GM12875 (cell line): ENCODE data around the gene SPSB2.

Source experiments
- H3K4me3 ChIP-seq: one replicate; pipeline ENCODE4 v1.5.1; 2011; ENCODE audit warnings: low read depth, low read length, control low read depth
- TF ChIP-seq, protein P1 (sequence below): IDR thresholded peaks from 2 replicates; pipeline ENCODE4 v1.5.1; 2011; ENCODE audit warnings: low read depth, mild to moderate bottlenecking, control low read depth, inconsistent platforms, low read length, moderate library complexity, borderline replicate concordance; ENCODE audit not compliant: insufficient read depth

The SPSB2 gene

DNA sequence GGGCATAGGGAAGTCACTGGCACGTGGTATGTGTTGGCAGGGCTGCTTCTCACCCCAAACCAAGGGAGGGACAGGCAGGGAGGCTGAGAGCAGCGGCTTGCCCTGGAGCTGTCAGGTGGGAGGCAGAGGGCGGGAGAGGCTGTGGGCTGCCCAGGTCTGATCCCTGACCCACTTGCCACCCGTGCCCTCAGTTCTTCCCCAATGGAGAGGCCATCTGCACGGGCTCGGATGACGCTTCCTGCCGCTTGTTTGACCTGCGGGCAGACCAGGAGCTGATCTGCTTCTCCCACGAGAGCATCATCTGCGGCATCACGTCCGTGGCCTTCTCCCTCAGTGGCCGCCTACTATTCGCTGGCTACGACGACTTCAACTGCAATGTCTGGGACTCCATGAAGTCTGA lies 27.7 kb downstream of the SPSB2 start:
- TF ChIP-seq, protein P1, sequence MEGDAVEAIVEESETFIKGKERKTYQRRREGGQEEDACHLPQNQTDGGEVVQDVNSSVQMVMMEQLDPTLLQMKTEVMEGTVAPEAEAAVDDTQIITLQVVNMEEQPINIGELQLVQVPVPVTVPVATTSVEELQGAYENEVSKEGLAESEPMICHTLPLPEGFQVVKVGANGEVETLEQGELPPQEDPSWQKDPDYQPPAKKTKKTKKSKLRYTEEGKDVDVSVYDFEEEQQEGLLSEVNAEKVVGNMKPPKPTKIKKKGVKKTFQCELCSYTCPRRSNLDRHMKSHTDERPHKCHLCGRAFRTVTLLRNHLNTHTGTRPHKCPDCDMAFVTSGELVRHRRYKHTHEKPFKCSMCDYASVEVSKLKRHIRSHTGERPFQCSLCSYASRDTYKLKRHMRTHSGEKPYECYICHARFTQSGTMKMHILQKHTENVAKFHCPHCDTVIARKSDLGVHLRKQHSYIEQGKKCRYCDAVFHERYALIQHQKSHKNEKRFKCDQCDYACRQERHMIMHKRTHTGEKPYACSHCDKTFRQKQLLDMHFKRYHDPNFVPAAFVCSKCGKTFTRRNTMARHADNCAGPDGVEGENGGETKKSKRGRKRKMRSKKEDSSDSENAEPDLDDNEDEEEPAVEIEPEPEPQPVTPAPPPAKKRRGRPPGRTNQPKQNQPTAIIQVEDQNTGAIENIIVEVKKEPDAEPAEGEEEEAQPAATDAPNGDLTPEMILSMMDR: no peak
- H3K4me3 ChIP-seq: no peak overlapping the region

- TF ChIP-seq, protein P1: no peak
- no peak overlapping the region for H3K4me3 ChIP-seq
Observed at GRCh38 chr12:6843118-6843902, 29.8 kb downstream of the SPSB2 start.

DNA sequence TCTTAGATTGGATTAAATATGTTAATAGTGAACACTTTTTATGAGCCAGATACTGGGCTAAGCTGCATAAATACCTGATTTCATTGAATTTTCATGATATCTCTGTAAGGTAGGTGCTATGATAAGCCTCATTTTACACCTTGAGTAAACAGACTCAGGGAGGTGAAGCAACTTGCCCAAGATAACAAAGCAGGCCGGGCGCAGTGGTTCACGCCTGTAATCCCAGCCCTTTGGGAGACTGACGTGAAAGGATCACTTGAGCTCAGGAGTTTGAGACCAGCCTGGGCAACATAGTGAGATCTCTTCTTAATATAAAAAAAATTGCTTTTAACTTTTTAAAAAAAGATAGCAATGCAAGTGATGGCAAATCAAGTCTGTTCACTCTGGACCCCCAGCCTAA lies 31.0 kb downstream of the SPSB2 start:
- TF ChIP-seq, protein P1: no peak

DNA sequence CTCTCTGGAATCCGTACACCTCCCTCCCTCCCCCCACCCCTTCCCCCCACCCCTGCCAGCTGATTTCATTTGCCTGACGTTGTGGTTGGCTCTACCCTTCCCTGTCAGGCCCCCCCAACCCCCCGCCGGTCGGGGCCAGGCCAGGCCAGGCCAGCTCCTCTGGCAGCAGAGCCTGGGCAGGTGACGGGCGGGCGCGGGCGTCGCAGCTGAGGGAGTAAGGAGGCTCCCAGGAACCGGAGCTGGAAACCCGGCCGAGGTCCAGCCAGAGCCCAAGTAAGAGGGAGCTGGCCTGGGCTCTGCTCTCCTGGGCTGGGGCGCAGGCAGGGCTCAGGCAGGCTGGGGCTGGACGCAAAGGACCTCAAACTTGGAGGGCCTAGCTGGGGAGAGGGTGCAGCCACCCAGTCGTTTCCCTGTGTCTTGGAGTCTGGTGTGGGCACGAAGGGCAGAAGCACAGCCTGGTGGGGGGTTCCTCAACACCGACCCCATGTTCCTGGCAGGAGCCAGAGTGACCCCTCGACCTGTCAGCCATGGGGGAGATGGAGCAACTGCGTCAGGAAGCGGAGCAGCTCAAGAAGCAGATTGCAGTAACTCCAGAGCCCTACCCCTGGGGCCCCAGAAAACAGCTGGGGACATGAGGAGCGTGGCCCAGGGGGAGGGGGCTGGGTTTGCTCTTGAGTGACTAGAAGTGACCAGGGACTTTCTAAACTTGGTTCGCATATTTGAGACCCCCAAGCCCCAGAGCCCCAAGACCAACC lies 32.2 kb downstream of the SPSB2 start, which contains the start of gene GNB3:
Gene GNB3 (plus strand): TSS at position 165 of the 755 bp plus-strand sequence. CDS start 363 bp downstream, at position 528.
- TF ChIP-seq, protein P1: no peak
- no peak within 1 kb of the TSS for H3K4me3 ChIP-seq

More for the DNA sequence above, 31.0 kb downstream of the SPSB2 start:
- no peak overlapping the region for H3K4me3 ChIP-seq

GRCh38 chr12:6840330-6840729 lies 32.8 kb downstream of the SPSB2 start:
- TF ChIP-seq, protein P1: no peak

DNA sequence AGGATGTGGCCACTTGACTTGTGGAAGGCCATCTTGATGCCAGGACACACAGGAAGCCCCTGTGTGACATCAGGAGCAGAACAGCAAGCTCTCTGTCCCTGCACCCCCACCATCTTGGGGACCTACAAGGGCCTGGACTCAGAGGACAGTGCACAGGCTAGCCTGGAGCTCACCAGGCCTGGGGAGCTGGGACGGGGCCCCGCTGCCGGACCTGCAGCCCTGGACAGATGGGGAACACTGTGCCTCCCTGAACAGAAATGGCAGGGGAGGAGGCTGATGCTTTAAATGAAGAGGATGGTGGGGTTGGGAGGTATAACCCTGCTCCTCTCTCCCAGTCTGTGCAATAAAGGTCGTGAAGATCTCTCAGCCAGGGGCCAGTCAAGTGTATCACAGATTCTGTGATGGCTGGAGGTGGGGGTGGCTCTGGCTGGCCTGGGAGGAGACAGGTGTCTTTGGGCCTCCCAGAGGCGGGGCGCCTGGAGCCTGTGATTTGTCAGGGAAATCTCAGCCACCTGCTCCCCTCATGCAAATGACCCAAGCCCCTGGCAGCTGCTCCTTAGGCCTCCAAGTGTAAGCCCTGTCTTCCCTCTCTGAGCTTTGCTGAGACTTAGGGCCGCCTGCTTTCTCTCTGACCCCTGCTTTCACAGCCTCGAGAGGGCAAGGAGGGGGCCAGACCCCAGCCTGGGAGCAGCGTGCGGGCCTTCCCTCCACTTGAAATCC lies 33.5 kb downstream of the SPSB2 start:
- TF ChIP-seq, protein P1: no peak
- no peak overlapping the region for H3K4me3 ChIP-seq

More at GRCh38 chr12:6840330-6840729, 32.8 kb downstream of the SPSB2 start:
- no peak overlapping the region for H3K4me3 ChIP-seq
